Frontal cortex (tissue), 4 donors: ENCODE measurements around the gene FHIT. TPM values are rescaled to one million over a fixed set of nuclear protein-coding genes. Genes with fewer than 3 reads are reported as not detected.
"Not testable (repeated sequence)": the region's sequence is repeated elsewhere in the genome, so short reads cannot be mapped to it uniquely, and the experiment has no call there.

Source experiments
- DNase-seq, 2 donors: peaks; one replicate each; pipeline ENCODE4 v3.0.0; 2012; ENCODE audit warnings: low spot score in 2 of 2
- FAIRE-seq: peaks from 2 replicates; lab custom pipeline; 2012; peaks lifted over from hg19 to GRCh38; lab: Jason Lieb, UNC
- total RNA-seq: library from RNA; depleted of rRNA; stranded (reverse); fragments of >200 nt; gene quantifications from one replicate; pipeline ENCODE4 v1.2.3, GENCODE V29; 2014
- donor health status: control.
- donor health status: control.
- donor health status: control.

FHIT gene
- total RNA-seq, 1 donor from 2014 or later, result 1.6 TPM

DNA sequence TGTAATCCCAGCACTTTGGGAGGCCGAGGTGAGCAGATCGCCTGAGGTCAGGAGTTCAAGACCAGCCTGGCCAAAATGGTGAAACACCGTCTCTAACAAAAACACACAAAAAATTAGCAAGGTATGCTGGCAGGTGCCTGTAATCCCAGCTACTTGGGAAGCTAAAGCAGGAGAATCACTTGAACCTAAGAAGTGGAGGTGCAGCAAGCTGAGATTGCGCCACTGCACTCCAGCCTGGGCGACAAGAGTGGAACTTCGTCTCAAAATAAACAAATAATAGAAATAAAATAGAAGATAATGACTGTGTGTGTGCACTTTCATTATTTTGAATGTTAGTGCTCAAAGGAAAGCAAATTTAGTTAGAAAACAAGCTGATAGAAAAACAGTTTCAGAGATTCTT is 234.2 kb downstream of the FHIT start:
- not testable (repeated sequence) for DNase-seq, FAIRE-seq

DNA sequence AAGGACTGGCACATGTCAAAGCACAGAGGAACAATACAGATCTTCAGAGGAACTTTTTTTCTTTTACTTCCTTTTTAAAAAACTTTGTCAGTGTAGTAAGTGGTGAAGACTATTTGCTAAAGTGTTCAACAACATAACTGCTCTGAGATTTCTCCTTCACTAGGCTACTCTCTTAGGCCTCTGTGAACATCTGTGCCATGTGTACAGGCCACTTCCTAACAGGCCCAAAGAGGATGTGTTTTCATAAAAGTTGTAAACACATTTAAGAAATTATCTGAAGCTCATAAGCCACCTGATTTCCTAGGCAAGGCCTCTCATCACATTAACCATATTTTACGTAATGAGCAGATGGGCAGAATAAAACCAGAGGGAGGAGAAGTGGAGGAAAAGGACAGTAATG is 235.4 kb downstream of the FHIT start:
- FAIRE-seq, result no peak

DNA sequence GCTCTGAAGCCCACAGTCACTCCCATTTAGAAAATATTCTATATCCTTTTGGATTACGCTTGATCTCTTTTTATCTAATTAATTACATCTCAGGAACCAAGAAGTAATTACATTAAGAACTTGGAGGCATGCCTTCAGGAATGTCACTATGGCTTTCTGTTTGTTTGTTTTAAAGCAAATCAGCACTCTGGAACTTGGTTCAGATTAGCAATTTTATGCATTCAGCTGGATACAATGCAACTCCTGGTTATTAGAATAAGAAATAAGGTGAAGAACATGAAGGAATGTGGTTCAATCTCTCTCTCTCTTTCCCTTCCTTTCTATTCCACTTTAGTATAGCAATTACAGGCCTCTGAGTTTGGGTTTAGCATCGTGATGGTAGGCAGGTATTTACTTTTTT is 235.8 kb downstream of the FHIT start:
- DNase-seq (no peak), FAIRE-seq (no peak)

More for the DNA sequence above, 235.4 kb downstream of the FHIT start:
- no peak for DNase-seq

DNA sequence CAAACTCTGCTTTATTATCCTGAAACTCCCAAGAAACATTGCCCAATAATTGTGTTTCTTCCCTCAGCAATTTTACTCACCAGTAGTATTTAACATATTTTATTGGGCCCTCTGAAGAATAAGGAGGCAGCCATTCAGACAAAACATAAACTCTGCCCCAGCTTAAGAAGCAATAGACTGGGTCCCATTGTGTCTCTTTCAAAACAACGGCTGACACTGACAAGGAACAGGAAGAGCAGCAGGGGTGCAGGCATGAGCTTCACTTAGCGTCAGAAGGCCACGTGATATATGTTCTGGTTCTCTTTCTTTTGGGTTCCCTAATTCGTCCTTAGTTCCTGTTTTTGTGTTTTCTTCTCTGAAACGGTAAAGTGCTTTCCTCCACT is 242.3 kb downstream of the FHIT start:
- FAIRE-seq (no peak), DNase-seq (no peak)

DNA sequence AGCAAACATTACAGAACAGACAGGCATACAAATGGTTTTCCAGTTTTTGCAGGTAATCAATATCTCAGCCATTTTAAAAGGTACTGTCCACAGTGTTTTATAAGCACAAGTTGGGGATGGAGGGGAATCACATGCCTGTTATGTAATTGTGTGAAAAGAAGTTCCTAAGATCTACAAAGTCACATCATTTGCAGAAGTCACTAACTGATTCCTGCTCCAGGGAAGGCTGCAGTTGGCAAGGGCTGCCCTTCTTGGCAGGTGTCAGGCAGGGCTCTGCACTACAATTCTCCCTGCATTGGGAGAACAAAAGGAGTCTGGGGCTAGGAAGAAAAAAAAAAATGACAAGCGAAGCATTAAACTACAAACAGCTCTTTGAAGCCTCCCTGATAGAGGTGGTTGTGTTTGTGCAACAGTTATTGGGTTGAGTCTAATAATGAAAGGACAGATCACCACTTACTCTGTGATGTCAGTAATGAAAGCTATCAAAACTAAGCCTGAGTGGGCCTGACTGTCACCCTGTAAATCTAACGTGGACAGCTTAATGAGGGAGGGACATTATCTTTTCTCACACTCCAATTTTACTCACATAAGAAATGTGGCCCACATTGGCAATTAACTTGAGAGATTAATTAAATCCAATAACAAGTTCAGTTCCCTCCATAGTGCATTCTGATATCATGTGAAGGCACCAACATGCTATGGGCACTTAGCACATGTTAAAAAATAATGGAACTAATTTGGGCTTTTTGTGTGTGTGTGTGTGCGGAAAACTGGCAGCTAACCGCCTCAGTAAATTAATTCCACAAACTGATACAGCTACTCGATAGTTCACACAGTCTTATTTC is 242.9 kb downstream of the FHIT start:
- FAIRE-seq (no peak), DNase-seq (no peak)

DNA sequence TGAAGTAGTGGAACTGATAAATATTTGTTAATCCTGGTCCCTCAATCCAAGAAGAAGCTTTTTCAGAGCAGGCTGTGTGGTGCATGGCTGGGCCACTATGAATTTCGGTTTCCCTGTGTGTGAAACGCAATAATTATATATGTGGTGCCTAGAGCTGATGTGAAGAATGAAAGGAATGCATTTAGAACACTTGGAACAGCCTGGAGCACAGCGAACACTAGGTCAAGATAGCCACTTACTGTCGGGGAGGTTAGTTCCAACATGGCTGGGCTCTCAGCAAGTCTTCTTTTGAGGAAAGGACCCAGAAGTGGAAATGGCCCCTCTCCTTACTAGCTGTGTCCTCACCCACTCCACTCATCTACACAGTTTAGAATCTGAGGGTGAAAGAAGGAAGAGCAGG is 245.7 kb downstream of the FHIT start:
- FAIRE-seq, result no peak

DNA sequence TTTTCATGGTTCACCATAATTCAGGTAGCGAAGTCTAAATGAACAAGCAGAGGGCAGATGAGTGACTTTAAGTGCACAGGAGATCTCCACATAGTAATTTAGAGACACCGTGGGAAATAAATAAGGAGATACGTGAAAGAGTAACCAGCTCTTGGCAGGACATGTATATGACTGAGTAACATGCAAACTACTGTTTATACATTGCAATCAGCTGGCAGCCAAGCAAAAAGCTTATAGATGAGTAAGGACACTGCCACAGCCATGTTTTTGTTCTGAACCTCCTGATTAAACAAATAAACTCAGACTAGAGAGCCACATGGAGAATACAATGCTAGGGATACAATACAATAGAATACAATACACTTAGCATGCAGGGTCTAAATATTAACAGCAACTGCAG is 252.4 kb downstream of the FHIT start:
- no peak for DNase-seq
- no peak for FAIRE-seq

More for the DNA sequence above, 245.7 kb downstream of the FHIT start:
- no peak for DNase-seq

DNA sequence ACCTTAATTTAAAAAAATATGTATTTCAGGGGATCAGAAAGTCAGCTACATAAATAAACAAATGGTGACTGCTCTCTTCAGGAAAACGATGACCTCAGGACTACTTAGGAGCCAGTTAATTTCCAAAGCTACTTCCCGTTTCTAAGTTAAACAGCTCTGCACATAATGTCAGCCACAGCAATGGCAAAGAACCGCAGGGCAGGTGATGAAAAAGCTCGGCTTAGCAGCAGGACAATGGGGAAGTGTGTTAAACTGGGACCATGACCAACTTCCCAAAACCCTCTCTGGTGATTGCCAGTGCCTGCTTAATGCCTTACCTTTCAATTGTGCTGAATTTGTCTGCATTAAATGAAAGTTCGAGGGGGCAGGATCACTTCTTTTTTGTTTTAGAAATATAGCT is 258.9 kb downstream of the FHIT start:
- DNase-seq (no peak), FAIRE-seq (no peak)

DNA sequence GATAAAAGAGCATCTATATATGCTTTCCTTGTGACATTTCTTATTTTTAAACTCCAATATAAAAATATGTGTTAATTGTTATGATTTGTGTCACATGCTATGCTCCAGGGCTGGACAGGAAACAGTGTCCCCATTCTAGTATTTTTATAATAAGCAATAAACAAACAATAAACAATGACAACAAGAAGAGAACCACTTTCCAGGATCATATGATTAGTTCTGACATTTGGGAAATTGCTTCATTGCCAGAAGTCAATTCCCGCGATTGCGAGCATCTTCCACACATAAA is 260.9 kb downstream of the FHIT start:
- FAIRE-seq (no peak), DNase-seq (no peak)

DNA sequence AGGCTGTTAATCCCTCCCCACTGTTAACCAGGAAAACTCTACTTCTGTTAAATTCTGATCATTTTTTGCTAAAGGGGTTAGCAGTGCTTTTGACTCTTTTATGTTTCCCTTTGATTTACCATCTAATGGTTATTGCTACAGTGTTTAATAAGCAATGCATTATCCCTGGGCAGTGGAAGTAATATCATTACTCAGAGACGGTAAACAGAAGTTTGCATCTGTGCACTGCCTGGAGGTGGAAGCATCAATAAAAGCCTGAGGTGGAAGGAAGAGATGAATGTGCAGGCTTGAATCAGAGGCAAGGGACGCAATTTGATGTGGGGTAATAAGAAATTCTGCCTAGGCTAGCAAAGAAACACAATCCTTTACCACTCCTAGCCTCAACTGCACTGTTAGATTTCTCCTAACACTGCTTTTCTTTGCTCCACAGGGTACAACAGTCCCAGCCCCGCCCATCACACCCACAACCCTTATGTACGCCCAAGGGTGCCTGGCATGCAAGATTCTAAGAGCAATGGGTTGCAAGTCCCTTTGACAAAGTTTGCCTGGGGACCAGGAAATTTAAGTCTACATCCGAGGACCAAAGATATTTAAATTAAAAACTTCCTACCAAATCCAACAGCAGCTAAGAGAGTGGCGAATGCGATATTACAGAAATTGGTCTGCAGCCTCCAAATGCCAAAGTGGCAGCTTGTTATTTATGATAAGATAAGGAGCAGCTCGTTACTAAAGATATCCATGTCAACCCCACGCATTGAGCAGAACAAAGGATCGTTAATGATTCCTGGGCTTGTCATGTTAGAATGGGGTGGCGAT is 261.4 kb downstream of the FHIT start:
- FAIRE-seq (no peak), DNase-seq (no peak)

DNA sequence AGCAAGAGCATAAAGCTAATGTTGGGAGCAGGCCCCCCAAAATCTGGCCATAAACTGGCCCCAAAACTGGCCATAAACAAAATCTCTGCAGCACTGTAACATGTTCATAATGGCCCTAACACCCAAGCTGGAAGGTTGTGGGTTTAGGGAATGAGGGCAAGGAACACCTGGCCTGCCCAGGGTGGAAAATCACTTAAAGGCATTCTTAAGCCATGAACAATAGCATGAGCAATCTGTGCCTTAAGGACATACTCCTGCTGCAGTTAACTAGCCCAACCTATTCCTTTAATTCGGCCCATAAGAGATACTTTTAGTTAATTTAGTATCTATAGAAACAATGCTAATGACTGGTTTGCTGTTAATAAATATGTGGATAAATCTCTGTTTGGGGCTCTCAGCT is 264.1 kb downstream of the FHIT start:
- FAIRE-seq, DNase-seq: not testable (repeated sequence)

DNA sequence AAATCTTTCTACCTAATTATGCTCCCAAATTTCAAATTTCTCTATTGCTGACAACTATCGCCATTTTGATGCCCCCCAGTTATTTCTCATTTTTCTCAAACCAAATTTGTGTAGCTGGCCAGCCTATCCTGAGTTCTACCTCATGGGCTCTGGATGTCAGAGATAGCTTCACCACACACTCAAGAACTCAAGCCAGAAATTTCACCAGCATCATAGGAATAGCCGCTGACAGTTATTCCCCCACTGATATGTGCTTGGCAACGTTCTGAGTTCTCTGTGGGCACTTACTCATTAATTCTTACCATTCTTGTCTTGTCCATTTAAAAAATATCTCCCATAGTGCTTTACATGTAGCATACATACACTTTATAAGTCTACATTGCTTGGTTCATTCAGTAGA is 264.7 kb downstream of the FHIT start:
- FAIRE-seq (no peak), DNase-seq (no peak)

DNA sequence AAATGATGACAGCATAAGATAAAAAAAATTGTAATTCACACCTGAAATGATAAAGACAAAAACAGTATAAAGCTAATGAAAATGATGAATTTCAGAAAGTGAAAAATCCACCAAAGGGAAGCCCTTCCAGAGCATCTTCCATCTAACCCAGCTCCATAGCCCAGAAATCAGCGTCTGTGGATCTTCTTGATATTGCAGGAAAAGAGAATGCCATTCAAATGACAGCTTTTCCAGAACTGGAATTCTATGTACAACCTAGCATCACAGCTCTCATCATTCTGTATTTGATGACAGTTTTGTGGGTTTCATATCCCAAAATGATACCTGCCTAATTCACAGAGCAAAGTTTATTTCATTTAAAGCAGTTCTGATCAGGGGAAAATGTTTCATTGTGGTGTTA is 267.3 kb downstream of the FHIT start:
- no peak for DNase-seq
- FAIRE-seq, result no peak

DNA sequence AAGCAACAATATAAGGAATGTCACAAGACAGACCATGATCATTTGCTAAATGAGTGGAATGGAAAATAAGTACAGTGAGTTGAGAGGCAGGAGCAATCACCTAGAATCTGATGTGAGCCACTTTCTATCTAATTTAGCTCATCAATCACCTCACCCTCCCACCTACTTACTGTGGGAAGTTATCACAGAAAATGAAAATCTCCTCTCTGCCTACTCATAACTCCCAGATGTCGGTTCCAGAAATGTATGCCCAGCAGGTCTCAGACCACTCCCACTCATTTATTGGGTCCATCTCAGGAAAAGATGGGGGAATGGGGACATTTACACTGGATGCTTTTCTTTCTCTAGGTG is 270.9 kb downstream of the FHIT start:
- no peak for DNase-seq
- FAIRE-seq, result no peak

DNA sequence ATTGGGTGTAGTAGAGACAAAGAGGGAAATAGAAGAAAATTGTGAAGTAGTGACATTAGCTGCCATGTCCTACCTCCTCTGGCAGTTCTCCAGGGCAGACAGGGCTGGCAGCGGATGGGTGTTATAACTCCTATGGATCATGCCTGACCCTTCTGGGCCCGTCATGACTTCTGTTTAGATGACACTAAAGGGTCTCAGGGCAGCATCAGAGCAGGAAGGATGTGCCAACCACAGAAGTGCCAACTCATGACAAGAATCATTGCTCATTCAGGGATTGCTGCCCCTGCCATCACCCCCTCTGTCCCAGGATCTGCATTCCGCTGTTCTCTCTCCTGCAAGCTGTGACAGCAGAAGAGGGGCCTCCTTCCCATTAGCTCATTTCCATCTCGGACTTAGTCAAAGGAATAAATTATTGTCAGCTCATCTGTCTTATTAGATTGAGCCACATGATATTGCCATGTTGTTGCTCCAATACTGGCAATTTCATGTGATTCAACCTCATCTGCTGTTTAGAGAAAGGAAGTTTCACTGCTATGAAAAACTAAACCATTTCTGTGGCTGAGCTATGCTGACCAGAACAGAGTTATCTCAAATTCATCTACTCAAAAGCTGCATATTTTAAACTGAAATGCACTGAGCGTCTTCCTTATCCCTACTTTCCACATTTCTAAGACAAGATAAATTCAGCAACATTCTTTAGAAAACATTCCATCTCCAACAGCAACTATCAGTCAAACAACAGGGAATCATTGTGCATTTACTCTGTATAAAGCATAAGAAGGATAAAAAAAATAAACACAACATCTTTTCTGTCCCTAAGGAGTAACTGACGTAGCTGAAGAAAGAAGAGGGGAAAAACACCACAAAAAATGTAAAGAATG is 271.6 kb downstream of the FHIT start:
- no peak for FAIRE-seq
- no peak for DNase-seq

DNA sequence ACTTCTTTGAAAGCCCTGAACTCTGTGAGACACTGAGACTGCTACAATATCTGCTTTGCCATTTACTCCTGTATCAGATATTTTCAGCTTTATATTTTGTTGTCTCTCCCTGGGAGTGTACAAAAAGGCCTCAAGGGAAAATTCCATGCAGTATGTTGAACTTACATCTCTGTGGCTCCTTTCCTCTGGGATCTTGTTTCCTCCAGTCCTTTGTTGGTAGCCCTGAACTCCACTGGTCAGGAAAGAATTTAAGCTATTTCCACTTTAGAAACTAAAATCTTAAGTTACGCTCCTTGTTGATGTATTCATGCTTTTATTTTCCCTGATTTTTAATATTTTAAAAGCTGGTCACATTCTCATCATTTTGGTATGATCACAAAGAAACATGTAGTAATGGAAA is 277.9 kb downstream of the FHIT start:
- DNase-seq (no peak), FAIRE-seq (no peak)

DNA sequence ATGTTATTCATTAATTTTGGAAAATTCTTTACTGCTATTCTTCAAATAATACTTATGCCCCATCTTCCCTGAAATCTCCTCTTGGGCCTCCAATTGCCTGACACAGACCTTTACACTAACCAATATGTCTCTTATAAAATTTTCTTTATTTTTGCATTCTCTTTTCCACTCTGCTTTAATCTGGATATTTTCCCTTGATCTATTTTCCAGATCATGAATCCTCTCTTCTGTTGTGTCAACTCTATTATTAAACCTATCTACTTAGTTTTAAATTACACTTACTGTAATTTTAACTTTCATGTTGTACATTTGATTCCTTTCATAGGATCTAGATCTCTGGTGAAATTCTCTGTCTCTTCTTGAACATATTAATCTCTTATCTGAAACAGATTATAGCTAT is 278.7 kb downstream of the FHIT start:
- no peak for FAIRE-seq

DNA sequence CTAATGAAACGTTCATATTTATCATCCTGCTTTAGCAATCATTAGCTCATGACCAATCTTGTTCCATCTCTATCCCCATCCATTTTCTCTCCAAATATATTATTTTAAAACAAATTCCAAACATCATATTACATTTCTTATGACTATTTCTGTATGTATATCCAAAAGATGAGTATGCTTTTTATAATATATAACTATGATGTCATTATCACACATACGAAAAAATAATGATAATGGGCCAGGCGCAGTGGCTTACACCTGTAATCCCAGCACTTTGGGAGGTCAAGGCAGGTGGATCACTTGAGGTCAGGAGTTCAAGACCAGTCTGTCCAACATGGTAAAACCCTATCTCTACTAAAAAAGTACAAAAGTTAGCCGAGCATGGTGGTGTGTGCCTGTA is 280.4 kb downstream of the FHIT start:
- DNase-seq (no peak), FAIRE-seq (no peak)

More for the DNA sequence above, 278.7 kb downstream of the FHIT start:
- no peak for DNase-seq

DNA sequence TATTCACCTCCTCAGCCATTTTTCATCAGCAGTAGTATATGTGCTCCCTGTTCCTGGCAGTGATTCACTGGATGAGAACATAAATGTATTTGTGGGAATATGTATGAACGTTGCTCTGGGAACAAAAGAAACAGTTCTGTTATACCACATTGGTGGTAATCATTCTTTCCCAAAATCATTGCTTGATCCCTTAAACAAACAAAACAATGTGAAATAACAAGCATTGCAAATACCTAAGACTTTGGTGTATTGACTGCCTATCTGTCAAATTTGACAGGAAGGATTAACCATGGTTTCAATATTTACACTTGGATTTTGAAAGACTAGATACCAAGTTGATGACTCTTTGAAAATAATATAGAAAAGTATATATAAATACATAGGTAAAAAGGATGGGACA is 284.1 kb downstream of the FHIT start:
- no peak for DNase-seq
- no peak for FAIRE-seq

DNA sequence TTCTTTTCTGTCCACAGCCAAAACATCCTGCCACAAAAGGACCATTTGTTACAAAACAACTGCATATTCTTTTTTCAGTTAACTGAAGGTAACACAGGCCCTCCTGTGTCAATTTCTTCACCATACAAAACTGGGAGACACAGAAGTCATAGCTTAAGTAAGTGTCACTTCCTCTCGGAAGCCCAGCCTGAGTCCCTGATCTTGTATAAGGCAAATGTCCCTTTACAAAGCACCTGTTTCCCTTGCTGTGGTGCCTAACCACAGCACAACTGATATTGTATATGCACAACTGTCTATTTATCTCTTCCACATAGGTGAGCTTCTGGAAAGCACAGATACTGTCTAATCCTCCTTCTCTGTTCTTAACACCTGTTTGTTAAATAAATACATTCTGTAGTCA is 293.7 kb downstream of the FHIT start:
- DNase-seq (no peak), FAIRE-seq (no peak)

DNA sequence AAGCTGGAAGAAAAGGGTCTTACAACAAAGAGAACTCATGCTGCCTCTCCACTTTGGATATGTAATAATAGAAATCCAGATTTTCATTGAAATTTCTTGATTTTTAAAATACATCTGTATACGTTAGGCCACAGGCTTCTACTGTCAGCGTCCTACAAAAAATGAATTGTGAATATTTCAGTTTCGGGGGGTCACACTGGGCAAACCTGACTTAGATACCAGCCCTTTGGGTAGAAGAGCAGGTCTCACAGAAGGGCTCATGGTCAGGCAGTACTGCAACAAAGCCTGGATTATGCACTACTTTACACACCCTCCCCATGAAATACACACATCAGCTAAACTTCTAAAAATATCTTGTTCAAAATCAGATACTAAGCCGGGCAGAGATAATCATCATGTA is 294.5 kb downstream of the FHIT start:
- DNase-seq (no peak), FAIRE-seq (no peak)
